ACC112 (cell line): ENCODE data around the gene MDK.
"Not testable (repeated sequence)": the region's sequence is repeated elsewhere in the genome, so short reads cannot be mapped to it uniquely, and the experiment has no call there.

Experiments used
- H2AFZ ChIP-seq: fragments of 200-600 bp; sonication (generic); one replicate; pipeline ENCODE4 v1.6.0; 2017; ENCODE audit warnings: antibody characterized with exemption, low read length; ENCODE audit not compliant: unreplicated experiment
- H3K27ac ChIP-seq: fragments of 200-600 bp; sonication (generic); 2 replicates; pipeline ENCODE4 v1.5.1; 2014; ENCODE audit warnings: low read depth, mild to moderate bottlenecking, antibody characterized with exemption, low read length, moderate library complexity
- H3K27me3 ChIP-seq: fragments of 200-600 bp; sonication (generic); 2 replicates; pipeline ENCODE4 v1.6.1; 2014; ENCODE audit warnings: mild to moderate bottlenecking, antibody characterized with exemption, low read length, moderate library complexity, mixed read lengths; ENCODE audit not compliant: insufficient read depth
- H3K36me3 ChIP-seq: fragments of 200-600 bp; sonication (generic); 2 replicates; pipeline ENCODE4 v1.6.1; 2016; ENCODE audit warnings: mild to moderate bottlenecking, antibody characterized with exemption, low read length, moderate library complexity, mixed read lengths; ENCODE audit not compliant: insufficient read depth
- H3K4me1 ChIP-seq: fragments of 200-600 bp; sonication (generic); one replicate; pipeline ENCODE4 v1.6.1; 2016; ENCODE audit warnings: low read length, mixed read lengths; ENCODE audit not compliant: insufficient read depth, unreplicated experiment, control insufficient read depth
- H3K4me3 ChIP-seq: fragments of 200-600 bp; sonication (generic); 2 replicates; pipeline ENCODE4 v1.5.1; 2014; ENCODE audit warnings: mild to moderate bottlenecking, low read depth, low read length
- H3K79me2 ChIP-seq: fragments of 200-600 bp; sonication (generic); one replicate; pipeline ENCODE4 v1.6.0; 2016; ENCODE audit warnings: low read length; ENCODE audit not compliant: control insufficient read depth, unreplicated experiment, insufficient read depth

The MDK gene

GRCh38 chr11:46377831-46378230 lies 3.6 kb upstream of the MDK start:
- H2AFZ ChIP-seq: no peak overlapping the region
- no peaks in the 10 kb centered on the region for H3K79me2 ChIP-seq
- peaks cover 2% of the 10 kb centered on the region for H3K4me1 ChIP-seq
- H3K27me3 ChIP-seq: no peaks in the 10 kb centered on the region
- H3K27ac ChIP-seq: no peak overlapping the region
- H3K36me3 ChIP-seq: no peaks in the 10 kb centered on the region
- no peak overlapping the region for H3K4me3 ChIP-seq

GRCh38 chr11:46378296-46378695 lies 3.2 kb upstream of the MDK start:
- no peak overlapping the region for H3K27ac ChIP-seq
- H3K79me2 ChIP-seq: no peaks in the 10 kb centered on the region
- H3K36me3 ChIP-seq: no peaks in the 10 kb centered on the region
- no peaks in the 10 kb centered on the region for H3K27me3 ChIP-seq
- no peak overlapping the region for H3K4me3 ChIP-seq
- peaks cover 5% of the 10 kb centered on the region for H3K4me1 ChIP-seq
- no peak overlapping the region for H2AFZ ChIP-seq

- Histone ChIP-seq H3K27ac (no peak overlapping the region), H3K79me2 (no peaks in the 10 kb centered on the region), H3K27me3 (no peaks in the 10 kb centered on the region), H3K4me1 (peaks cover 12% of the 10 kb centered on the region), H3K36me3 (no peaks in the 10 kb centered on the region), H3K4me3 (no peak overlapping the region), H2AFZ (no peak overlapping the region)
Observed at GRCh38 chr11:46378811-46379481, 2.5 kb upstream of the MDK start.

GRCh38 chr11:46379482-46380293 lies 1.8 kb upstream of the MDK start:
- H3K4me1 ChIP-seq: peaks cover 15% of the 10 kb centered on the region
- H3K79me2 ChIP-seq, H2AFZ ChIP-seq, H3K27ac ChIP-seq, H3K4me3 ChIP-seq, H3K27me3 ChIP-seq, H3K36me3 ChIP-seq: not testable (repeated sequence)

DNA sequence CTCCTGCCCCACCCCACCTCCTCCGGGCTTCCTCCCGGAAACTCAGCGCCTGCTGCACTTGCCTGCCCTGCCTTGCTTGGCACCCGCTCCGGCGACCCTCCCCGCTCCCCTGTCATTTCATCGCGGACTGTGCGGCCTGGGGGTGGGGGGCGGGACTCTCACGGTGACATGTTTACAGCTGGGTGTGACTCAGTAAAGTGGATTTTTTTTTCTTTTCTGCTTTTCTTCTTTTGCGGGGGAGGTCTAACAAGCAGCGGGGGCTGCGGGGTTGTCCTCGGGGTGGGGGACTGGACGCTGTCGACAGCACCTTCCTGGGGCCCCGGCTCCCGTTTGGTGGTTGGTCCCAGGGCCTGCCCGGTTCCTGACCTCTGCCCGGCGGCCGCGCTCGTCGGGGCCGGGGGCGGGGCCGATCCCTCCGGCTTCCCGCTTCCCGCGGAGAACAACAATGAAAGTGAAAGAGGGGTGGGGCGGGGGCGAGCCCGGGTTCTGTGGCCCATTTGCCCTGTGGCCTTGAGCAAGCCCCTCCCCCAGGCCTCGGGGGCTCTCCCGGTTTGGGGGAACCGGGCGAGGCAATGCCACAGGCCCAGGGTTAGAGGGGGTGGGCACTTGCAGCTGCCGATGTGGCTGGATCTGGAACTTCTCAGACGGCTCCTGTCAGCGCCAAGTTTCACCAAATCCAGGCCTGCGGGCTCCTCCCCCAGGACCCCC lies 975 bp upstream of the MDK start:
- Histone ChIP-seq H3K36me3 (no peaks in the 10 kb centered on the region), H3K27ac (peak overlapping the region; percentile 32; the same call in 1 of the 2 replicates), H2AFZ (peak overlapping the region; percentile 54), H3K4me3 (peak overlapping the region; percentile 80), H3K79me2 (no peaks in the 10 kb centered on the region), H3K4me1 (peaks cover 15% of the 10 kb centered on the region), H3K27me3 (no peaks in the 10 kb centered on the region)

- Histone ChIP-seq H3K4me3 (peak overlapping the region; percentile 84), H3K27me3 (no peaks in the 10 kb centered on the region), H3K27ac (peak overlapping the region; percentile 9; the same call in 1 of the 2 replicates), H2AFZ (peak overlapping the region; percentile 31), H3K36me3 (no peaks in the 10 kb centered on the region), H3K4me1 (peaks cover 15% of the 10 kb centered on the region), H3K79me2 (no peaks in the 10 kb centered on the region)
Observed at GRCh38 chr11:46381819-46382645, 563 bp downstream of the MDK start.

GRCh38 chr11:46382646-46383403 lies 1.4 kb downstream of the MDK start:
- no peaks in the 10 kb centered on the region for H3K79me2 ChIP-seq
- H3K27ac ChIP-seq: no peak overlapping the region
- H2AFZ ChIP-seq: no peak overlapping the region
- H3K4me1 ChIP-seq: peaks cover 15% of the 10 kb centered on the region
- peak overlapping the region; percentile 84 for H3K4me3 ChIP-seq
- H3K36me3 ChIP-seq: no peaks in the 10 kb centered on the region
- H3K27me3 ChIP-seq: peaks cover under 1% of the 10 kb centered on the region; the same call in 1 of the 2 replicates

DNA sequence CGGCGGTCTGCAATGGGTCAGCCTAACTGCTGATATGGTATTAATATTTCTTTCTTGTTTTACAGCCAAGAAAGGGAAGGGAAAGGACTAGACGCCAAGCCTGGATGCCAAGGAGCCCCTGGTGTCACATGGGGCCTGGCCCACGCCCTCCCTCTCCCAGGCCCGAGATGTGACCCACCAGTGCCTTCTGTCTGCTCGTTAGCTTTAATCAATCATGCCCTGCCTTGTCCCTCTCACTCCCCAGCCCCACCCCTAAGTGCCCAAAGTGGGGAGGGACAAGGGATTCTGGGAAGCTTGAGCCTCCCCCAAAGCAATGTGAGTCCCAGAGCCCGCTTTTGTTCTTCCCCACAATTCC lies 1.9 kb downstream of the MDK start:
- Histone ChIP-seq H3K27ac (no peak overlapping the region), H3K27me3 (peaks cover 6% of the 10 kb centered on the region), H2AFZ (no peak overlapping the region), H3K79me2 (no peaks in the 10 kb centered on the region), H3K36me3 (no peaks in the 10 kb centered on the region), H3K4me1 (peaks cover 15% of the 10 kb centered on the region), H3K4me3 (no peak overlapping the region)

GRCh38 chr11:46383974-46384701 lies 2.7 kb downstream of the MDK start:
- Histone ChIP-seq H3K4me3 (no peak overlapping the region), H3K4me1 (peaks cover 22% of the 10 kb centered on the region), H3K27ac (no peak overlapping the region), H3K79me2 (no peaks in the 10 kb centered on the region), H3K36me3 (no peaks in the 10 kb centered on the region), H2AFZ (no peak overlapping the region), H3K27me3 (peaks cover 14% of the 10 kb centered on the region)
